GM21786 (cell line): ENCODE results near the gene BORCS5.
A peak's percentile ranks its signal among the peaks of the same experiment; 100 is the strongest.

Source experiments
- ATAC-seq: cut with Tn5 transposase; IDR thresholded peaks from one replicate; pipeline ENCODE4 v1.9.1; 2021; ENCODE audit not compliant: unreplicated experiment

The BORCS5 gene

GRCh38 chr12:12353276-12353675 lies 3.6 kb upstream of the BORCS5 start:
- no peak for ATAC-seq

- no peak for ATAC-seq
Observed at GRCh38 chr12:12353807-12354206, 3.1 kb upstream of the BORCS5 start.

GRCh38 chr12:12356467-12356895 lies 397 bp upstream of the BORCS5 start:
- no peak for ATAC-seq

- no peak for ATAC-seq
Observed at GRCh38 chr12:12357719-12358461, 1.0 kb downstream of the BORCS5 start.

GRCh38 chr12:12358528-12358927 lies 1.6 kb downstream of the BORCS5 start:
- no peak for ATAC-seq

- no peak for ATAC-seq
Observed at GRCh38 chr12:12364787-12365445, 8.0 kb downstream of the BORCS5 start.

GRCh38 chr12:12365446-12365802 lies 8.5 kb downstream of the BORCS5 start:
- ATAC-seq = no peak

- no peak for ATAC-seq
Observed at GRCh38 chr12:12365931-12366431, 9.1 kb downstream of the BORCS5 start.

GRCh38 chr12:12366701-12367481 lies 10.0 kb downstream of the BORCS5 start:
- no peak for ATAC-seq

- ATAC-seq = no peak
Observed at GRCh38 chr12:12367482-12367998, 10.7 kb downstream of the BORCS5 start.

GRCh38 chr12:12372946-12373722 lies 16.3 kb downstream of the BORCS5 start:
- no peak for ATAC-seq

GRCh38 chr12:12376646-12377448 lies 20.0 kb downstream of the BORCS5 start:
- ATAC-seq = peak; percentile 82

- ATAC-seq = no peak
Observed at GRCh38 chr12:12378616-12379015, 21.7 kb downstream of the BORCS5 start.

- no peak for ATAC-seq
Observed at GRCh38 chr12:12379831-12380730, 23.2 kb downstream of the BORCS5 start.

GRCh38 chr12:12380949-12381593 lies 24.2 kb downstream of the BORCS5 start:
- ATAC-seq = no peak

GRCh38 chr12:12381982-12382381 lies 25.1 kb downstream of the BORCS5 start:
- ATAC-seq = no peak

GRCh38 chr12:12384571-12385340 lies 27.9 kb downstream of the BORCS5 start:
- no peak for ATAC-seq

- no peak for ATAC-seq
Observed at GRCh38 chr12:12387501-12387900, 30.6 kb downstream of the BORCS5 start.
